GM12801 (cell line): ENCODE measurements around the gene DNAJB12.

ENCODE experiments used
- CTCF ChIP-seq: IDR thresholded peaks from one replicate; pipeline ENCODE4 v1.5.1; 2011; ENCODE audit warnings: control low read depth; ENCODE audit not compliant: insufficient read length; ENCODE audit errors: extremely low read depth

DNAJB12 gene

DNA sequence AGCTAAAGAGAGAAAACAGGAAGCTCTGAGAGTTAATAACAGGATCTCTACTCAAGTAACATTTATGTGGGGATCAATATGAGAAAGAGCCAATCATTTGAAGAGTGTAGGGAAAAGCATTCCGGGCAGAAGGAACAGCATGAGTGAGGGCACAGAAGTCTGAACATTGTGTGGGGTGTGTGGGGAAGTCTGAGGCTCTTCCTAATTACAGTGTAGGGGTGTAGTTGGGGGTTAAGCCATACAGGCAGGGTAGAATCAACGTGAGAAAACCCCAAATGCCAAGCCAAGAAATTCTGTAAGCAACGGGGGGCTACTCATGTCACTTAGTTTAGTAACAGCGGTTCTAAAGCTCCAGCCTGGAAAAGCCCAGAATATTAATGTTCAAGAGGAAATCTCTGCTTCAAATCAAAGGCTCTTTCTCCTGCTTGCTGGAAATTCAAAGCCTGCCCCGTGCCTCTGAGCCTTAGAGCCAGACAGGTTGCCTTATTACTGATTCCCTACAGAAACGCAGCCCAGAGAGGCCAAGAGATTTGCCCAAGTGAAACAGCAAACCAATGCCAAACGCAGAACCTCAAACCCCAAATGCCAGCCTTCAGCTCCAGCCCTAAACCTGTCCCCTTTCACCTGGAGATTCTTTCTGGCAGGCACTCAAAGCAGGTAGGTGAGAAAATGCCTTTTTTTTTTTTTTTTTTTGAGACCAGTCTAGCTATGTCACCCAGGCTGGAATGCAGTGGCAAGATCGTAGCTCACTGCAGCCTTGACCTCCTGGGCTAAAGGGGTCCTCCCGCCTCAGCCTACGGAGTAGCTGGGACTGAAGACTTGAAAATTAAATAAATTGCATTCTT, 36.1 kb downstream of the DNAJB12 start:
- TF ChIP-seq CTCF, result no peak

GRCh38 chr10:72316748-72317435, 37.8 kb downstream of the DNAJB12 start:
- no peak for TF ChIP-seq CTCF

DNA sequence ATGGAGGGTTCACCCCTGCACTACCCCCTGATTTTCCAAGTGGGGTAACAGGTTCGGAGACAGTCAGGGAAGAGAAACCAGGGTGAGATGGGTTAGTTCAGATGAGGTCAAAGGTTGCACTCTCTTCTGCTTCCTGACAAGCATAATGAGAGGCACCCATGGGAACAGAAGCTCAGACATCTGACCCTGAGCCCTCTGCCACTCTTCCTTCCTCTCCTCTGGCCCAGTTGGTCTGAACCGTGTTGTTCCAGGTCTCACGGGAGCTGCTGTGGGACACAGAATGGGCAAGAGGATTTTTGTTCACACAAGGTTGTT, 38.4 kb downstream of the DNAJB12 start:
- no peak for TF ChIP-seq CTCF

- TF ChIP-seq CTCF, result no peak
Measured at GRCh38 chr10:72315611-72316385, 38.9 kb downstream of the DNAJB12 start.

GRCh38 chr10:72315054-72315453, 39.7 kb downstream of the DNAJB12 start:
- no peak for TF ChIP-seq CTCF

- TF ChIP-seq CTCF, result no peak
Measured at GRCh38 chr10:72314263-72314662, 40.5 kb downstream of the DNAJB12 start.

- TF ChIP-seq CTCF, result no peak
Measured at GRCh38 chr10:72312865-72313391, 41.8 kb downstream of the DNAJB12 start.
